B cell (primary cell): Measurements from ENCODE around the gene ZNF296. TPM values are rescaled to one million over a fixed set of nuclear protein-coding genes. Genes with fewer than 3 reads are reported as not detected.

ENCODE experiments used
- ATAC-seq: fragments of 200-7000 bp; cut with Tn5 transposase; one replicate; pipeline ENCODE4 v1.10.0; 2021; ENCODE audit warnings: low read depth, mild to moderate bottlenecking, moderate number of reproducible peaks, moderate library complexity
- CTCF ChIA-PET: fragments of 350-600 bp; sonication (Branson Sonifier 250); formaldehyde crosslinking; loops from one replicate; lab custom pipeline; 2021; ENCODE audit warnings: antibody characterized with exemption, inconsistent platforms; lab: Charles Lee
- POLR2A ChIA-PET: fragments of 350-600 bp; sonication (Branson Sonifier 250); formaldehyde crosslinking; loops from one replicate; lab custom pipeline; 2021; ENCODE audit warnings: antibody characterized with exemption; lab: Charles Lee
- DNase-seq: peaks from one replicate; pipeline ENCODE4 v3.0.0; 2013
- H2AFZ ChIP-seq: 2 replicates; pipeline ENCODE4 v1.6.1; 2012; ENCODE audit warnings: mild to moderate bottlenecking, low read depth, low read length; ENCODE audit not compliant: insufficient read depth, poor library complexity, severe bottlenecking
- H3K27ac ChIP-seq, 2 donors: 1 replicate in 1 of 2; 2 replicates in 1 of 2; pipeline ENCODE4 v1.5.1; 2012 to 2013; ENCODE audit warnings: low read length in 2 of 2, mild to moderate bottlenecking in 2 of 2, moderate library complexity in 1 of 2
- H3K27me3 ChIP-seq, 4 experiments: fragments of 200-600 bp in 1 of 4; sonication (generic) in 1 of 4; replicated peaks in 1 of 4; 1 replicate in 2 of 4; 2 replicates in 2 of 4; pipeline versions ENCODE4 v1.6.1 to v1.7.0; 2013 to 2016; ENCODE audit warnings: low read length in 3 of 4, mild to moderate bottlenecking in 2 of 4, mixed read lengths in 1 of 4, moderate library complexity in 1 of 4; ENCODE audit not compliant: insufficient read depth in 4 of 4, control insufficient read depth in 3 of 4; ENCODE audit errors: control extremely low read depth in 1 of 4
- H3K36me3 ChIP-seq, 2 experiments: replicated peaks in 1 of 2; 1 replicate in 1 of 2; 2 replicates in 1 of 2; pipeline versions ENCODE4 v1.6.1 to v1.7.1; 2013; ENCODE audit warnings: low read length in 1 of 2; ENCODE audit not compliant: insufficient read depth in 2 of 2, control insufficient read depth in 1 of 2; ENCODE audit errors: control extremely low read depth in 1 of 2, extremely low read depth in 1 of 2
- H3K4me1 ChIP-seq, 2 donors: fragments of 200-600 bp in 1 of 2; sonication (generic) in 1 of 2; 1 replicate in 1 of 2; 2 replicates in 1 of 2; pipeline versions ENCODE4 v1.5.1 to v1.6.1; 2013 to 2017; ENCODE audit warnings: low read length in 2 of 2; ENCODE audit not compliant: control insufficient read depth in 2 of 2, insufficient read depth in 2 of 2
- H3K4me2 ChIP-seq: replicated peaks from 2 replicates; pipeline ENCODE3; 2012; ENCODE audit warnings: mild to moderate bottlenecking, low read depth, low read length; ENCODE audit not compliant: poor library complexity, severe bottlenecking
- H3K4me3 ChIP-seq, 5 experiments: fragments of 200-600 bp in 1 of 5; sonication (generic) in 1 of 5; 1 replicate in 3 of 5; 2 replicates in 2 of 5; pipeline versions ENCODE4 v1.5.1 to v1.7.0; 2011 to 2016; ENCODE audit warnings: low read length in 4 of 5, mild to moderate bottlenecking in 4 of 5, low read depth in 2 of 5, control low read depth in 1 of 5, moderate library complexity in 1 of 5; ENCODE audit not compliant: insufficient read depth in 1 of 5; ENCODE audit errors: control extremely low read depth in 1 of 5, extremely low read depth in 1 of 5
- H3K79me2 ChIP-seq: fragments of 200-600 bp; sonication (generic); one replicate; pipeline ENCODE4 v1.6.0; 2016; ENCODE audit warnings: low read length; ENCODE audit not compliant: control insufficient read depth, insufficient read depth
- H3K9ac ChIP-seq: fragments of 200-600 bp; sonication (generic); 2 replicates; pipeline ENCODE4 v1.6.1; 2017; ENCODE audit warnings: mild to moderate bottlenecking, low read length, moderate library complexity
- H3K9me3 ChIP-seq, 3 donors: one replicate each; pipeline versions ENCODE4 v1.6.1 to v1.7.1; 2013; ENCODE audit warnings: low read length in 2 of 3; ENCODE audit not compliant: control insufficient read depth in 2 of 3, insufficient read depth in 1 of 3; ENCODE audit errors: control extremely low read depth in 1 of 3
- H4K20me1 ChIP-seq: 2 replicates; pipeline ENCODE4 v1.6.0; 2012; ENCODE audit warnings: mild to moderate bottlenecking, low read length; ENCODE audit not compliant: insufficient read depth, control insufficient read depth, poor library complexity, severe bottlenecking
- H3K27ac Mint-ChIP-seq: one replicate; pipeline ENCODE4 v1.8.0; 2021; ENCODE audit warnings: mixed read lengths
- H3K27me3 Mint-ChIP-seq: one replicate; pipeline ENCODE4 v1.8.0; 2021; ENCODE audit warnings: mixed read lengths
- H3K4me1 Mint-ChIP-seq: one replicate; pipeline ENCODE4 v1.8.0; 2021; ENCODE audit warnings: mixed read lengths
- H3K4me3 Mint-ChIP-seq: one replicate; pipeline ENCODE4 v1.8.0; 2021; ENCODE audit warnings: mixed read lengths
- H3K9me3 Mint-ChIP-seq: one replicate; pipeline ENCODE4 v1.8.0; 2022; ENCODE audit warnings: mixed read lengths; ENCODE audit not compliant: insufficient read depth
- EZH2 ChIP-seq: IDR thresholded peaks from 2 replicates; pipeline ENCODE4 v1.6.1; 2012; ENCODE audit warnings: borderline replicate concordance, low read depth, mild to moderate bottlenecking, moderate library complexity, low read length; ENCODE audit not compliant: insufficient read depth, poor library complexity, severe bottlenecking
- WGBS: methylation state at CpG from one replicate; pipeline ENCODE4 v1.1.5; 2013; ENCODE audit warnings: missing lambda C conversion rate; ENCODE audit not compliant: insufficient coverage; 5-methylcytosine and 5-hydroxymethylcytosine counted together
- intact Hi-C: fragments of 100-400 bp; cut with micrococcal nuclease; formaldehyde crosslinking; loops from one replicate; pipeline ENCODE4 v1.10.0; 2022
- polyA plus RNA-seq: library from polyadenylated mRNA; depleted of rRNA; stranded (reverse); fragments of >200 nt; gene quantifications from 2 replicates; pipeline ENCODE4 v1.2.3, GENCODE V29; 2012
- total RNA-seq, 2 donors: library from RNA; stranded (reverse); fragments of 120-200 nt in 1 of 2; gene quantifications; 1 replicate in 1 of 2; 2 replicates in 1 of 2; pipeline versions ENCODE4 v1.2.3 to v1.2.4, GENCODE V29; 2013 to 2022
- TF ChIP-seq, protein P1 (sequence below): fragments of 200-600 bp; IDR thresholded peaks from one replicate; pipeline ENCODE4 v1.8.0; 2022; ENCODE audit warnings: antibody characterized with exemption, mild to moderate bottlenecking

ZNF296 gene
- total and polyA plus RNA-seq, 2 donors (not counting 1 experiment from before 2014, with no cell fraction given) = 21.9 to 30.2 TPM

DNA sequence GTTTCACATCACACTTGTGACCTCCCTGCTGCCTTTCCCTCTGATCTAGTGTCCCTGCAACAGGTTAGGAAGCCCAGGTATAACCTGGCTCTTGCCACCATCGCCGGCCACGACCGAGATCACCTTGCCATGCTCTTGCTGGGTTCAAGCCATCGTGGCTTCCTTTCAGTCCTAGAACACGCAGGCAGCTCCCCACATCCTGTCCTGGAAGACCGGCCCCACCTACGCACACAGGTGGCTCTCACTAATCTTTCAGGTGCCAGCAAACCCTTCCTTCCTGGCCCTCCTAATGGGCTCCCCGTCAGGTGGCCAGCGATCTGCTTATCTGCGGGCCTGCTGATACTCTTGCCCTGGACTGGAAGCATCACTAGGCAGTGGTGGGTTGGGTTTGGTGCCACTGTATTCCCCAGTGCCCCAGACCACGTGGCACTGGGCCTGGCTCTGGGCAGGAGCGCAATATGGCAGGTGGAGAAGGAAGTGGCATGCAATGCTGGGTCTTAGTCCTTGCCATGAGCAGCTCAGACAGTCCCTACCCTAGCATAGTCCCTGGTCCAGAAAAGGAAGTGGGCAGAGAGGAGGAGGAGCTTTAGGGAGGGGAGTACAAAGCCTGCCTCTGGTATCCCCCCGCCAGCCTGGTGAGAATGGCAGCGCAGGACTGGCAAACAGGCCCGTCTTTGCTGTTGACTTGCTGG, 28.5 kb upstream of the ZNF296 start:
- ChIA-PET CTCF (interaction anchor here (0.5 to 2.2 kb wide), 2 partner anchors 12 to 974 kb away, joined by 3 to 8 read pairs; partner anchors contain the start of gene PPP1R37), POLR2A (no interaction called here)
- Histone ChIP-seq H2AFZ (no peak overlapping the region), H3K4me1 (peaks cover 38 to 51% of the 10 kb centered on the region in 2 donors), H3K27me3 (no peaks in the 10 kb centered on the region), H3K79me2 (peaks cover 96% of the 10 kb centered on the region), H3K9ac (no peak overlapping the region), H3K4me3 (no peak overlapping the region), H3K36me3 (peaks cover 0 to 3% of the 10 kb centered on the region in 2 experiments), H3K27ac (peak overlapping the region; percentile 11 to 56), H3K9me3 (no peaks in the 10 kb centered on the region), H3K4me2 (peak overlapping the region; percentile 61), H4K20me1 (peaks cover 85% of the 10 kb centered on the region)
- peaks cover 65% of the 10 kb centered on the region for H3K4me1 Mint-ChIP-seq
- H3K9me3 Mint-ChIP-seq = no peaks in the 10 kb centered on the region
- TF ChIP-seq, protein P1, sequence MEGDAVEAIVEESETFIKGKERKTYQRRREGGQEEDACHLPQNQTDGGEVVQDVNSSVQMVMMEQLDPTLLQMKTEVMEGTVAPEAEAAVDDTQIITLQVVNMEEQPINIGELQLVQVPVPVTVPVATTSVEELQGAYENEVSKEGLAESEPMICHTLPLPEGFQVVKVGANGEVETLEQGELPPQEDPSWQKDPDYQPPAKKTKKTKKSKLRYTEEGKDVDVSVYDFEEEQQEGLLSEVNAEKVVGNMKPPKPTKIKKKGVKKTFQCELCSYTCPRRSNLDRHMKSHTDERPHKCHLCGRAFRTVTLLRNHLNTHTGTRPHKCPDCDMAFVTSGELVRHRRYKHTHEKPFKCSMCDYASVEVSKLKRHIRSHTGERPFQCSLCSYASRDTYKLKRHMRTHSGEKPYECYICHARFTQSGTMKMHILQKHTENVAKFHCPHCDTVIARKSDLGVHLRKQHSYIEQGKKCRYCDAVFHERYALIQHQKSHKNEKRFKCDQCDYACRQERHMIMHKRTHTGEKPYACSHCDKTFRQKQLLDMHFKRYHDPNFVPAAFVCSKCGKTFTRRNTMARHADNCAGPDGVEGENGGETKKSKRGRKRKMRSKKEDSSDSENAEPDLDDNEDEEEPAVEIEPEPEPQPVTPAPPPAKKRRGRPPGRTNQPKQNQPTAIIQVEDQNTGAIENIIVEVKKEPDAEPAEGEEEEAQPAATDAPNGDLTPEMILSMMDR = no peak
- TF ChIP-seq EZH2 = no peak
- intact Hi-C loops = no loop called here
- peak overlapping the region; percentile 68 for H3K27ac Mint-ChIP-seq
- peak overlapping the region; percentile 46 for H3K4me3 Mint-ChIP-seq
- ATAC-seq (peak; percentile 29), DNase-seq (no peak)
- WGBS = 42% methylated on average over 12 of the region's 16 CpGs
- no peaks in the 10 kb centered on the region for H3K27me3 Mint-ChIP-seq
